IPS DF 4.7 (cell line): ENCODE measurements around the gene NFX1.
"Not testable (repeated sequence)": the region's sequence is repeated elsewhere in the genome, so short reads cannot be mapped to it uniquely, and the experiment has no call there.

Source experiments
- DNase-seq: peaks from one replicate; pipeline ENCODE4 v3.0.0-alpha.2; 2013; ENCODE audit warnings: low spot score; ENCODE audit errors: extremely low read depth

NFX1 gene

GRCh38 chr9:33386641-33386996, 96.3 kb downstream of the NFX1 start:
- not testable (repeated sequence) for DNase-seq

GRCh38 chr9:33386998-33387397, 96.7 kb downstream of the NFX1 start:
- DNase-seq: not testable (repeated sequence)

- no peak for DNase-seq
Observed at GRCh38 chr9:33388110-33388994, 98.0 kb downstream of the NFX1 start.

GRCh38 chr9:33391111-33391771, 100.9 kb downstream of the NFX1 start:
- not testable (repeated sequence) for DNase-seq

GRCh38 chr9:33392591-33393021, 102.3 kb downstream of the NFX1 start:
- not testable (repeated sequence) for DNase-seq

GRCh38 chr9:33393581-33393980, 103.3 kb downstream of the NFX1 start:
- DNase-seq: no peak

GRCh38 chr9:33393986-33394385, 103.7 kb downstream of the NFX1 start:
- not testable (repeated sequence) for DNase-seq

- DNase-seq: not testable (repeated sequence)
Observed at GRCh38 chr9:33395159-33395879, 105.0 kb downstream of the NFX1 start.

- DNase-seq: not testable (repeated sequence)
Observed at GRCh38 chr9:33397801-33398200, 107.5 kb downstream of the NFX1 start.

- DNase-seq: not testable (repeated sequence)
Observed at GRCh38 chr9:33399047-33399446, 108.7 kb downstream of the NFX1 start.

GRCh38 chr9:33401809-33402208, 111.5 kb downstream of the NFX1 start:
- not testable (repeated sequence) for DNase-seq

- not testable (repeated sequence) for DNase-seq
Observed at GRCh38 chr9:33402371-33402770, 112.1 kb downstream of the NFX1 start, which contains the start of gene AQP7. Gene AQP7 (minus strand): TSS chr9:33402568. CDS start chr9:33401262, 1,306 bp downstream.

GRCh38 chr9:33403941-33404787, 113.8 kb downstream of the NFX1 start:
- no peak for DNase-seq

GRCh38 chr9:33404788-33405362, 114.6 kb downstream of the NFX1 start:
- no peak for DNase-seq

GRCh38 chr9:33407061-33407460, 116.7 kb downstream of the NFX1 start:
- no peak for DNase-seq

- no peak for DNase-seq
Observed at GRCh38 chr9:33408087-33408486, 117.8 kb downstream of the NFX1 start.

- DNase-seq: no peak
Observed at GRCh38 chr9:33414268-33414667, 124.0 kb downstream of the NFX1 start.

GRCh38 chr9:33414889-33415500, 124.7 kb downstream of the NFX1 start:
- no peak for DNase-seq

- peak; percentile 49 for DNase-seq
Observed at GRCh38 chr9:33415501-33416038, 125.3 kb downstream of the NFX1 start.

GRCh38 chr9:33416996-33417395, 126.7 kb downstream of the NFX1 start:
- no peak for DNase-seq
